SU-DHL-6 (cell line): Measurements from ENCODE around the gene PILRB.

Experiments used
- H2AFZ ChIP-seq: fragments of 200-600 bp; sonication (generic); 2 replicates; pipeline ENCODE4 v1.6.1; 2014; ENCODE audit warnings: low read depth, mild to moderate bottlenecking, moderate library complexity, mixed read lengths, antibody characterized with exemption, low read length; ENCODE audit not compliant: severe bottlenecking
- H3F3A ChIP-seq: fragments of 200-600 bp; shearing (Covaris generic); 2 replicates; pipeline ENCODE4 v1.6.0; 2016; ENCODE audit warnings: antibody characterized with exemption, mild to moderate bottlenecking; ENCODE audit not compliant: insufficient read depth
- H3K27ac ChIP-seq: fragments of 200-600 bp; sonication (generic); 2 replicates; pipeline ENCODE4 v1.5.1; 2016; ENCODE audit warnings: low read depth, mild to moderate bottlenecking, low read length, moderate library complexity, mixed read lengths
- H3K27me3 ChIP-seq: fragments of 200-600 bp; sonication (generic), shearing (Covaris generic); 2 replicates; pipeline ENCODE4 v1.6.0; 2014; ENCODE audit warnings: mild to moderate bottlenecking, low read length
- H3K36me3 ChIP-seq: fragments of 200-600 bp; sonication (generic); 2 replicates; pipeline ENCODE4 v1.6.1; 2014; ENCODE audit warnings: mild to moderate bottlenecking, low read length, mixed read lengths
- H3K4me2 ChIP-seq: fragments of 300-600, 200-600 bp; shearing (Covaris generic), sonication (generic); 2 replicates; pipeline ENCODE4 v1.6.0; 2014; ENCODE audit warnings: low read length, low read depth, mild to moderate bottlenecking; ENCODE audit not compliant: poor library complexity, severe bottlenecking
- H3K4me3 ChIP-seq: fragments of 200-600 bp; sonication (generic); 2 replicates; pipeline ENCODE4 v1.5.1; 2014; ENCODE audit warnings: antibody characterized with exemption, low read length, mild to moderate bottlenecking, mixed read lengths; ENCODE audit not compliant: insufficient read depth, poor library complexity, severe bottlenecking
- H3K79me2 ChIP-seq: fragments of 200-600 bp; sonication (generic); 2 replicates; pipeline ENCODE4 v1.6.1; 2014; ENCODE audit warnings: mild to moderate bottlenecking, low read length, moderate library complexity; ENCODE audit not compliant: insufficient read depth
- H3K9ac ChIP-seq: fragments of 200-600 bp; sonication (generic); 2 replicates; pipeline ENCODE4 v1.7.0; 2014; ENCODE audit warnings: mild to moderate bottlenecking, low read length
- H3K9me2 ChIP-seq: fragments of 200-600 bp; sonication (generic); replicated peaks from 2 replicates; pipeline ENCODE4 v1.6.1; 2014; ENCODE audit warnings: low read length; ENCODE audit not compliant: insufficient read depth
- H3K9me3 ChIP-seq: fragments of 200-600 bp; sonication (generic); 2 replicates; pipeline ENCODE4 v1.6.1; 2014; ENCODE audit warnings: low read length, mixed read lengths; ENCODE audit not compliant: insufficient read depth
- H4K20me1 ChIP-seq: fragments of 200-600 bp; sonication (generic); 2 replicates; pipeline ENCODE4 v1.6.1; 2014; ENCODE audit warnings: low read depth, mild to moderate bottlenecking, antibody characterized with exemption, low read length, moderate library complexity, mixed read lengths
- EZH2phosphoT487 ChIP-seq: fragments of 200-600 bp; sonication (generic), shearing (Covaris generic); conservative IDR thresholded peaks from 2 replicates; pipeline ENCODE4 v1.6.1; 2018; ENCODE audit warnings: mild to moderate bottlenecking, antibody characterized with exemption, low read length, moderate library complexity, mixed read lengths
- TF ChIP-seq, protein P1 (sequence below): fragments of 200-600 bp; sonication (generic); IDR thresholded peaks from one replicate; pipeline ENCODE4 v1.5.1; 2017; ENCODE audit warnings: antibody characterized with exemption, mild to moderate bottlenecking, low read length, moderate library complexity; ENCODE audit not compliant: insufficient read depth, poor library complexity, severe bottlenecking

The PILRB gene

DNA sequence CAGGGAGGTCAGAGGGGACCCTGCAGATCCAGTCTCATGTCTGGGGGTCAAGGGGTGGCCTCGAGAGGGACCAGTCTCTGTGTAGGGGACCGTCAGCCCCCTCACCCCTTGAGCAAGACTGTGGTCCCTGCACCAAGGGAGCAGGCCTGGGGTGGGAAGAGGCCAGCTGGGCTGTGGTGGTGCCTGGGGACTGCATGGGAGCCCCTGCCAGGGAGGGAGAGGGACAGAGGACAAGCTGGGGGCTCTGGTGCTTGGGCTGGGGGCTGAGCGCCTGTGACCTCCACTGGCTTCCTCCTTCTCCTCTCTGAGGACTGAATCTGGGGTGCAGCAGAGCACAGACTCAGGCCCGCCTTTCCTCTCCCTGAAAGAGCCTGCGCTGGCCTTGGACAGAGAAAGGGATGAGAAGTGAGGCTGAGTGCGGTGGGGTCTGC lies 771 bp upstream of the PILRB start:
- Histone ChIP-seq H3K9me2 (no peaks in the 10 kb centered on the region), H3K79me2 (no peaks in the 10 kb centered on the region), H3K27ac (no peak overlapping the region), H3K9ac (no peak overlapping the region), H3K9me3 (no peaks in the 10 kb centered on the region), H3F3A (0 out of 2 replicates have a peak, but pooled peaks cover 2% of the 10 kb centered on the region), H3K4me3 (no peak overlapping the region), H3K36me3 (peaks cover 19% of the 10 kb centered on the region; the same call in 1 of the 2 replicates), H3K4me2 (no peak overlapping the region), H3K27me3 (no peaks in the 10 kb centered on the region), H4K20me1 (no peaks in the 10 kb centered on the region), H2AFZ (no peak overlapping the region)
- TF ChIP-seq, protein P1, sequence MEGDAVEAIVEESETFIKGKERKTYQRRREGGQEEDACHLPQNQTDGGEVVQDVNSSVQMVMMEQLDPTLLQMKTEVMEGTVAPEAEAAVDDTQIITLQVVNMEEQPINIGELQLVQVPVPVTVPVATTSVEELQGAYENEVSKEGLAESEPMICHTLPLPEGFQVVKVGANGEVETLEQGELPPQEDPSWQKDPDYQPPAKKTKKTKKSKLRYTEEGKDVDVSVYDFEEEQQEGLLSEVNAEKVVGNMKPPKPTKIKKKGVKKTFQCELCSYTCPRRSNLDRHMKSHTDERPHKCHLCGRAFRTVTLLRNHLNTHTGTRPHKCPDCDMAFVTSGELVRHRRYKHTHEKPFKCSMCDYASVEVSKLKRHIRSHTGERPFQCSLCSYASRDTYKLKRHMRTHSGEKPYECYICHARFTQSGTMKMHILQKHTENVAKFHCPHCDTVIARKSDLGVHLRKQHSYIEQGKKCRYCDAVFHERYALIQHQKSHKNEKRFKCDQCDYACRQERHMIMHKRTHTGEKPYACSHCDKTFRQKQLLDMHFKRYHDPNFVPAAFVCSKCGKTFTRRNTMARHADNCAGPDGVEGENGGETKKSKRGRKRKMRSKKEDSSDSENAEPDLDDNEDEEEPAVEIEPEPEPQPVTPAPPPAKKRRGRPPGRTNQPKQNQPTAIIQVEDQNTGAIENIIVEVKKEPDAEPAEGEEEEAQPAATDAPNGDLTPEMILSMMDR: no peak
- no peak for TF ChIP-seq EZH2phosphoT487

DNA sequence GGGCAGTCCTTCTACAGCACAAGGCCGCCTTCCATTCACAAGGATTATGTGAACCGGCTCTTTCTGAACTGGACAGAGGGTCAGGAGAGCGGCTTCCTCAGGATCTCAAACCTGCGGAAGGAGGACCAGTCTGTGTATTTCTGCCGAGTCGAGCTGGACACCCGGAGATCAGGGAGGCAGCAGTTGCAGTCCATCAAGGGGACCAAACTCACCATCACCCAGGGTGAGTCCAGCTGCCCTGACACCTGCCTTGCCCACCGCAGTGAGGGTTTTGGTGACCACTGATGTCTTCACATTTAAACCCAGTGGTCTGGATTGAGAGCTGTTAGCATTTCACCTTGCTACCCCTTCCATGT lies 918 bp downstream of the PILRB start:
- TF ChIP-seq, protein P1: no peak
- TF ChIP-seq EZH2phosphoT487: no peak
- Histone ChIP-seq H2AFZ (no peak overlapping the region), H3K9me3 (no peaks in the 10 kb centered on the region), H3K79me2 (no peaks in the 10 kb centered on the region), H3K4me2 (no peak overlapping the region), H3K4me3 (no peak overlapping the region), H3K36me3 (peaks cover 31% of the 10 kb centered on the region; the same call in 1 of the 2 replicates), H4K20me1 (no peaks in the 10 kb centered on the region), H3F3A (peaks cover 8% of the 10 kb centered on the region), H3K9ac (no peak overlapping the region), H3K27ac (no peak overlapping the region), H3K9me2 (no peaks in the 10 kb centered on the region), H3K27me3 (no peaks in the 10 kb centered on the region)

DNA sequence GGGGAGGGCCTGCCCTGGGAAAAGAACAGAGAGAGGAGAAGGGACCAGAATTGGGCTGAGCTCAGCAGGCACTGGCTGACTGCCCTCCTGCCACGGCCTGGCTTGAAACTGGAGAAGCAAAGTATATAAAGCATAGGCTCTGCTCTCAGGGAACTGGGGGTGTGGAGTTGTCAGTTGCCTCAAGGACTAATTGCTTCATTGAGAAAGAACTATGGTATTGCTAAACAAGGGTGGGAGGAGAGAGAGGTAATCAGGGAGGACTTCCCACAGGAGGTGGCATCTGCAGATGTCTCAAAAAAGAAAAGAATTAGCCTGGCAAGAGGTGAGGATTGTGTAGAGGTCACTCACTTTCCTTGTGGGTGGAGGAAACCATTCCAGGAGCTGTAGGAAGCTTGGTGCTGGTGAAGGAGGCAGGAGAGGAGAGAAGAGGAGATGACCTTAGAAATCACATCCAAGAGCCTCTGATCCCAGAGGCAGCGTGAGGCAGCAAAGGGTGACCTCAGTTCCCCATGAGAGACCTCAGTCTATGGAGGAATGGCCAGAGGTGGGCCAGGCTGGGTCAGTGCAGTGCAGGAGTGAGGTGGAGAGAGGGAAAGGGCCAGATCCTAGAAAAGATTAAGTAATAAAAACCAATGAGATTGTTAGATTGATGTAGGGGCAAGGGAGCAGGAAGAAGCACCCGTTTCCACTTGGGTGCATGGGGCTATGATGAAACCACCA lies 2.4 kb downstream of the PILRB start:
- H3K27me3 ChIP-seq: no peaks in the 10 kb centered on the region
- H3K9me2 ChIP-seq: no peaks in the 10 kb centered on the region
- no peaks in the 10 kb centered on the region for H4K20me1 ChIP-seq
- peaks cover 12% of the 10 kb centered on the region for H3F3A ChIP-seq
- H3K9me3 ChIP-seq: no peaks in the 10 kb centered on the region
- no peaks in the 10 kb centered on the region for H3K79me2 ChIP-seq
- no peak overlapping the region for H3K4me2 ChIP-seq
- H3K36me3 ChIP-seq: peaks cover 27% of the 10 kb centered on the region; the same call in 1 of the 2 replicates
- no peak overlapping the region for H3K27ac ChIP-seq
- no peak overlapping the region for H3K4me3 ChIP-seq
- no peak overlapping the region for H2AFZ ChIP-seq
- no peak overlapping the region for H3K9ac ChIP-seq
- no peak for TF ChIP-seq EZH2phosphoT487
- TF ChIP-seq, protein P1: no peak
